ENCODE data around the gene SQOR. TPM values are rescaled to one million over a fixed set of nuclear protein-coding genes. Genes with fewer than 3 reads are reported as not detected.

The SQOR gene
- total RNA-seq, 1 experiment from 2014 or later: 17.6 TPM

DNA sequence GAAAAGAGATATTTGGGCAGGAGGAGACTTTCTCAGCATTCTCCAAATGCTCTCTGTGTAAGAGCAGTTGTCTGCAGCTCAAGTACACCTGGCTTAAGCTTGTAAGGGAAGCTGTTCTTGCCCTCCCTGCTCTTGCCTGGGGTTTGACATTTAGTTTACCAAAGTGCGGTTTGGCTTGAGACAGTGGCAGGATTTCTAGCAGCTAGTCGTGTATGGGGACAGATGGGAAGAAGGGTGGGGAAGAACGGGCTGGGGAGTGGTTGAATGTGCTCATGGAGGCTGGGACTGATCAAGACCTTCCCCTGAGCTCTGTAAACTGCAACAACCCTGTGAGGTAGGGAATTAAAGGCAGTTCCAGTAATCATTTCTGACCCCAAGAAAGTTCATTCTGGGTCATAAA lies 39.8 kb downstream of the SQOR start:
- no peaks in the 10 kb centered on the region for H3K9me3 ChIP-seq (ENCODE audit: control insufficient read depth in 1 of 2, insufficient read depth in 1 of 2, low read depth in 1 of 2, low read length in 2 of 2)
- no peaks in the 10 kb centered on the region for H3K27me3 ChIP-seq (ENCODE audit: insufficient read depth, low read length)
- H3K79me2 ChIP-seq (ENCODE audit: insufficient read depth, low read length): no peaks in the 10 kb centered on the region
- ATAC-seq (no peak), DNase-seq (ENCODE audit: low read depth, low spot score) (no peak)
- intact Hi-C loops (cut with micrococcal nuclease): no loop called here
- ChIA-PET RAD21 (ENCODE audit: low non-redundant PET in 1 of 2, low total read pairs in 2 of 2, uncharacterized antibody in 2 of 2, unreplicated experiment in 2 of 2) (no interaction called here), POLR2A (no interaction called here), CTCF (no interaction called here)
- TF ChIP-seq, protein P1, sequence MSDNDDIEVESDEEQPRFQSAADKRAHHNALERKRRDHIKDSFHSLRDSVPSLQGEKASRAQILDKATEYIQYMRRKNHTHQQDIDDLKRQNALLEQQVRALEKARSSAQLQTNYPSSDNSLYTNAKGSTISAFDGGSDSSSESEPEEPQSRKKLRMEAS (IDR thresholded peaks at IDR 0.05): no peak
- no peak for TF ChIP-seq EGR1 (IDR thresholded peaks at IDR 0.05; ENCODE audit: low read depth)
- no peak for TF ChIP-seq SRF (IDR thresholded peaks at IDR 0.05; ENCODE audit: low read depth)
- TF ChIP-seq CEBPB (IDR thresholded peaks at IDR 0.05; ENCODE audit: low read depth): no peak
- TF ChIP-seq, protein P2, sequence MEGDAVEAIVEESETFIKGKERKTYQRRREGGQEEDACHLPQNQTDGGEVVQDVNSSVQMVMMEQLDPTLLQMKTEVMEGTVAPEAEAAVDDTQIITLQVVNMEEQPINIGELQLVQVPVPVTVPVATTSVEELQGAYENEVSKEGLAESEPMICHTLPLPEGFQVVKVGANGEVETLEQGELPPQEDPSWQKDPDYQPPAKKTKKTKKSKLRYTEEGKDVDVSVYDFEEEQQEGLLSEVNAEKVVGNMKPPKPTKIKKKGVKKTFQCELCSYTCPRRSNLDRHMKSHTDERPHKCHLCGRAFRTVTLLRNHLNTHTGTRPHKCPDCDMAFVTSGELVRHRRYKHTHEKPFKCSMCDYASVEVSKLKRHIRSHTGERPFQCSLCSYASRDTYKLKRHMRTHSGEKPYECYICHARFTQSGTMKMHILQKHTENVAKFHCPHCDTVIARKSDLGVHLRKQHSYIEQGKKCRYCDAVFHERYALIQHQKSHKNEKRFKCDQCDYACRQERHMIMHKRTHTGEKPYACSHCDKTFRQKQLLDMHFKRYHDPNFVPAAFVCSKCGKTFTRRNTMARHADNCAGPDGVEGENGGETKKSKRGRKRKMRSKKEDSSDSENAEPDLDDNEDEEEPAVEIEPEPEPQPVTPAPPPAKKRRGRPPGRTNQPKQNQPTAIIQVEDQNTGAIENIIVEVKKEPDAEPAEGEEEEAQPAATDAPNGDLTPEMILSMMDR (IDR thresholded peaks at IDR 0.05 in 2 of 3, conservative IDR thresholded peaks at IDR 0.05 in 1 of 3; ENCODE audit: borderline replicate concordance in 1 of 3, insufficient read depth in 1 of 3, low read depth in 2 of 3, low read length in 2 of 3): no peak
- no peak for TF ChIP-seq EZH2 (IDR thresholded peaks at IDR 0.05)
- TF ChIP-seq EZH2phosphoT487 (IDR thresholded peaks at IDR 0.05; ENCODE audit: borderline replicate concordance): no peak
- TF ChIP-seq JUND (IDR thresholded peaks at IDR 0.05): no peak
- no peak for TF ChIP-seq FOSL1 (IDR thresholded peaks at IDR 0.05; ENCODE audit: low read depth)
- H4K20me1 ChIP-seq (ENCODE audit: insufficient read depth): no peaks in the 10 kb centered on the region
- no TSS peak for BruUV-seq (replicated peaks)
- no peak overlapping the region for H3K4me2 ChIP-seq (ENCODE audit: low read length)
- no peaks in the 10 kb centered on the region for H3K4me1 ChIP-seq (ENCODE audit: control insufficient read depth in 1 of 2, insufficient read depth in 2 of 2, low read length in 2 of 2)
- H3K4me3 ChIP-seq (replicated peaks in 1 of 2; ENCODE audit: low read depth in 1 of 2, low read length in 2 of 2): no peak overlapping the region
- no peak overlapping the region for H3K27ac ChIP-seq (ENCODE audit: low read depth, low read length)
- H3K9me2 ChIP-seq (ENCODE audit: insufficient read depth): no peaks in the 10 kb centered on the region
- H3K9ac ChIP-seq (ENCODE audit: low read length): no peak overlapping the region
- no peak overlapping the region for H2AFZ ChIP-seq (ENCODE audit: low read depth, low read length, poor library complexity, severe bottlenecking)
- no peaks in the 10 kb centered on the region for H3K36me3 ChIP-seq (ENCODE audit: control insufficient read depth in 1 of 2, insufficient read depth in 2 of 2, low read length in 2 of 2)

- ChIA-PET CTCF (no interaction called here), RAD21 (ENCODE audit: low non-redundant PET in 1 of 2, low total read pairs in 2 of 2, uncharacterized antibody in 2 of 2, unreplicated experiment in 2 of 2) (no interaction called here), POLR2A (no interaction called here)
- Histone ChIP-seq H3K9ac (ENCODE audit: low read length) (no peak overlapping the region), H3K4me3 (replicated peaks in 1 of 2; ENCODE audit: low read depth in 1 of 2, low read length in 2 of 2) (no peak overlapping the region), H3K36me3 (ENCODE audit: control insufficient read depth in 1 of 2, insufficient read depth in 2 of 2, low read length in 2 of 2) (no peaks in the 10 kb centered on the region), H3K27me3 (ENCODE audit: insufficient read depth, low read length) (no peaks in the 10 kb centered on the region), H3K4me1 (ENCODE audit: control insufficient read depth in 1 of 2, insufficient read depth in 2 of 2, low read length in 2 of 2) (no peaks in the 10 kb centered on the region), H3K27ac (ENCODE audit: low read depth, low read length) (no peak overlapping the region), H3K4me2 (ENCODE audit: low read length) (no peak overlapping the region), H3K9me2 (ENCODE audit: insufficient read depth) (no peaks in the 10 kb centered on the region), H2AFZ (ENCODE audit: low read depth, low read length, poor library complexity, severe bottlenecking) (no peak overlapping the region), H4K20me1 (ENCODE audit: insufficient read depth) (no peaks in the 10 kb centered on the region), H3K79me2 (ENCODE audit: insufficient read depth, low read length) (no peaks in the 10 kb centered on the region), H3K9me3 (ENCODE audit: control insufficient read depth in 1 of 2, insufficient read depth in 1 of 2, low read depth in 1 of 2, low read length in 2 of 2) (no peaks in the 10 kb centered on the region)
- no peak for ATAC-seq
- intact Hi-C loops (cut with micrococcal nuclease): no loop called here
- no TSS peak for BruUV-seq (replicated peaks)
- DNase-seq (ENCODE audit: low read depth, low spot score): no peak
- TF ChIP-seq EGR1 (IDR thresholded peaks at IDR 0.05; ENCODE audit: low read depth): no peak
- TF ChIP-seq SP1 (IDR thresholded peaks at IDR 0.05; ENCODE audit: low read depth): no peak
- TF ChIP-seq, protein P2 (IDR thresholded peaks at IDR 0.05 in 2 of 3, conservative IDR thresholded peaks at IDR 0.05 in 1 of 3; ENCODE audit: borderline replicate concordance in 1 of 3, insufficient read depth in 1 of 3, low read depth in 2 of 3, low read length in 2 of 3): no peak
- TF ChIP-seq CBX3 (IDR thresholded peaks at IDR 0.05; ENCODE audit: low read depth): no peak
- no peak for TF ChIP-seq POLR2AphosphoS5 (IDR thresholded peaks at IDR 0.05; ENCODE audit: low read depth, low read length)
- TF ChIP-seq, protein P1 (IDR thresholded peaks at IDR 0.05): no peak
- TF ChIP-seq, protein P3, sequence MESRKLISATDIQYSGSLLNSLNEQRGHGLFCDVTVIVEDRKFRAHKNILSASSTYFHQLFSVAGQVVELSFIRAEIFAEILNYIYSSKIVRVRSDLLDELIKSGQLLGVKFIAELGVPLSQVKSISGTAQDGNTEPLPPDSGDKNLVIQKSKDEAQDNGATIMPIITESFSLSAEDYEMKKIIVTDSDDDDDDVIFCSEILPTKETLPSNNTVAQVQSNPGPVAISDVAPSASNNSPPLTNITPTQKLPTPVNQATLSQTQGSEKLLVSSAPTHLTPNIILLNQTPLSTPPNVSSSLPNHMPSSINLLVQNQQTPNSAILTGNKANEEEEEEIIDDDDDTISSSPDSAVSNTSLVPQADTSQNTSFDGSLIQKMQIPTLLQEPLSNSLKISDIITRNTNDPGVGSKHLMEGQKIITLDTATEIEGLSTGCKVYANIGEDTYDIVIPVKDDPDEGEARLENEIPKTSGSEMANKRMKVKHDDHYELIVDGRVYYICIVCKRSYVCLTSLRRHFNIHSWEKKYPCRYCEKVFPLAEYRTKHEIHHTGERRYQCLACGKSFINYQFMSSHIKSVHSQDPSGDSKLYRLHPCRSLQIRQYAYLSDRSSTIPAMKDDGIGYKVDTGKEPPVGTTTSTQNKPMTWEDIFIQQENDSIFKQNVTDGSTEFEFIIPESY (IDR thresholded peaks at IDR 0.05; ENCODE audit: extremely low read depth, insufficient replicate concordance, low read length): no peak
- no peak for TF ChIP-seq CEBPB (IDR thresholded peaks at IDR 0.05; ENCODE audit: low read depth)
- TF ChIP-seq EZH2 (IDR thresholded peaks at IDR 0.05): no peak
- TF ChIP-seq TCF7L2 (IDR thresholded peaks at IDR 0.05; ENCODE audit: borderline replicate concordance, extremely low read depth, insufficient read depth, insufficient read length): no peak
These were observed 43.0 kb downstream of the SQOR start for GRCh38 chr15:45677797-45678196.
